ENCODE measurements around the gene BDNF.

DNA sequence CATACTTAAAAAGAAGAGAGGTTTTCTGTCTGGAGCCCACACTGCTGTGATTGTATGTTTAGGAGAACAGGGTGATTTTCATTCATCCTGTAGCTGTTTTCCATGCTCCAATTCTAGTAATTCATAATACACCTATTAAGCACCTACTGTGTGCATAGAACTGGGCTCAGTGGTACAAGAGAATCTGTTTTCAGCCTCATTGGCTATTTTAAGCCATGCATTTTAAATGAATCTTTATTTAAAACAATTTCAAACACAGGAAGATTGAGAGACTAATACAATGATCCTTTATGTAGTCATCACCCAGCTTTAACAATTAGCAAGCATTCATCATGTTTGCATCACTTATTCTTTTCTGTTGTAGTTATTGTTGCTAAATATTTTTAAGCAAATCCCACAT lies 86.2 kb downstream of the BDNF start:
- TF ChIP-seq, protein P1, sequence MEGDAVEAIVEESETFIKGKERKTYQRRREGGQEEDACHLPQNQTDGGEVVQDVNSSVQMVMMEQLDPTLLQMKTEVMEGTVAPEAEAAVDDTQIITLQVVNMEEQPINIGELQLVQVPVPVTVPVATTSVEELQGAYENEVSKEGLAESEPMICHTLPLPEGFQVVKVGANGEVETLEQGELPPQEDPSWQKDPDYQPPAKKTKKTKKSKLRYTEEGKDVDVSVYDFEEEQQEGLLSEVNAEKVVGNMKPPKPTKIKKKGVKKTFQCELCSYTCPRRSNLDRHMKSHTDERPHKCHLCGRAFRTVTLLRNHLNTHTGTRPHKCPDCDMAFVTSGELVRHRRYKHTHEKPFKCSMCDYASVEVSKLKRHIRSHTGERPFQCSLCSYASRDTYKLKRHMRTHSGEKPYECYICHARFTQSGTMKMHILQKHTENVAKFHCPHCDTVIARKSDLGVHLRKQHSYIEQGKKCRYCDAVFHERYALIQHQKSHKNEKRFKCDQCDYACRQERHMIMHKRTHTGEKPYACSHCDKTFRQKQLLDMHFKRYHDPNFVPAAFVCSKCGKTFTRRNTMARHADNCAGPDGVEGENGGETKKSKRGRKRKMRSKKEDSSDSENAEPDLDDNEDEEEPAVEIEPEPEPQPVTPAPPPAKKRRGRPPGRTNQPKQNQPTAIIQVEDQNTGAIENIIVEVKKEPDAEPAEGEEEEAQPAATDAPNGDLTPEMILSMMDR (optimal IDR thresholded peaks at IDR 0.05 in 1 of 3, IDR thresholded peaks at IDR 0.05 in 1 of 3, conservative IDR thresholded peaks at IDR 0.05 in 1 of 3; ENCODE audit: extremely low read depth in 1 of 3, insufficient read depth in 2 of 3, low read length in 3 of 3): no peak
- TF ChIP-seq EZH2 (IDR thresholded peaks at IDR 0.05; ENCODE audit: low read length): no peak
